ENCODE results near the gene CARS1.

CARS1 gene

DNA sequence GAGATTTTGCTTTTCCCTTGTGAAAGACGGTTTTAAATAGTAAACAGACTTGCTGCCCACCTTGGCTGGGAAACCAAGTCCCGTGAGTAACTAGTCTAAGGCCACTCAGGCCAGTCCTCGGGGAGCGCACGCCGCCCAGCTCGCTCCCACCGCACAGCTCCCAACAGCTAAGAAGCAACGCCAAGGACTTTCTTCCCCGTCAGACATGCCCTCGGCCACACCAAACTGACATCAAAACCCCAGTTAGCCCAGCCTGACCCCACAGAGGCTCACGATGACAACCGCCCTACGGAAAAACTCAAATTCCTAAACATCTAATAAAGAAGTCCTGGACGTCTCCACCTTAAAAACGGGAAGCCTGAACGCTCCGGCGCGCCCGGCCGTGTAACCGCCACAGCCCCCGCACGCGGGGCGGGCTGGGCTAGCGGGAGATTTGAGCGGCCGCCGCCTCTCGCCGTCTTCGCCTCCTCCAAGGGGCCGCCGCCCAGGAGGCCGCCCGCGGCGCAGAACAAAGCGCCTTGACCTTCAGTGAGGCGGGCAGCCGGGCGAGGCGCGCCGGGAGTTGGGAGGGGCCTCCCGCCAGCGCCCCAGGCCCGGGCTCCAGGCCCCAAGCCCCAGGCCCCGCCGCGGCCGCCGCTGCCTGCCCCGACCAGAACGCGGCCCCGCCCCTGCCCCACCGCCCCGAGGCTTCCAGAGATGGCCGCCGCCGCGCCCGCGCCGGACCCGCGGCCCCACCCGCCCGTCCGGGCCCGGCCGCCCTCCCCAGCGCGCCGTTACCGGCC is 65.6 kb downstream of the CARS1 start:
- no peak overlapping the region for H2AFZ ChIP-seq (ENCODE audit: low read depth, low read length)
- H3K4me1 ChIP-seq (ENCODE audit: insufficient read depth, low read length) = peaks cover 32% of the 10 kb centered on the region
- H3K36me3 ChIP-seq (ENCODE audit: insufficient read depth, low read length) = peaks cover 8% of the 10 kb centered on the region
- peak overlapping the region; percentile 75 for H3K4me3 ChIP-seq (ENCODE audit: low read length)
- H3K27me3 ChIP-seq (ENCODE audit: insufficient read depth, low read length) = no peaks in the 10 kb centered on the region
- H3K9me3 ChIP-seq (ENCODE audit: low read length) = no peaks in the 10 kb centered on the region

- Histone ChIP-seq H3K36me3 (ENCODE audit: insufficient read depth, low read length) (peaks cover 8% of the 10 kb centered on the region), H2AFZ (ENCODE audit: low read depth, low read length) (no peak overlapping the region), H3K4me1 (ENCODE audit: insufficient read depth, low read length) (peaks cover 32% of the 10 kb centered on the region), H3K9me3 (ENCODE audit: low read length) (no peaks in the 10 kb centered on the region), H3K4me3 (ENCODE audit: low read length) (peak overlapping the region; percentile 75), H3K27me3 (ENCODE audit: insufficient read depth, low read length) (no peaks in the 10 kb centered on the region)
Observed at GRCh38 chr11:2990617-2991451, 66.4 kb downstream of the CARS1 start.

GRCh38 chr11:2989551-2989950 is 67.7 kb downstream of the CARS1 start:
- H3K36me3 ChIP-seq (ENCODE audit: insufficient read depth, low read length) = peaks cover 13% of the 10 kb centered on the region
- peak overlapping the region; percentile 75 for H3K4me3 ChIP-seq (ENCODE audit: low read length)
- H3K9me3 ChIP-seq (ENCODE audit: low read length) = no peaks in the 10 kb centered on the region
- no peaks in the 10 kb centered on the region for H3K27me3 ChIP-seq (ENCODE audit: insufficient read depth, low read length)
- no peak overlapping the region for H2AFZ ChIP-seq (ENCODE audit: low read depth, low read length)
- peaks cover 32% of the 10 kb centered on the region for H3K4me1 ChIP-seq (ENCODE audit: insufficient read depth, low read length)

- no peaks in the 10 kb centered on the region for H3K9me3 ChIP-seq (ENCODE audit: low read length)
- H3K27me3 ChIP-seq (ENCODE audit: insufficient read depth, low read length) = no peaks in the 10 kb centered on the region
- peak overlapping the region; percentile 75 for H3K4me3 ChIP-seq (ENCODE audit: low read length)
- H3K4me1 ChIP-seq (ENCODE audit: insufficient read depth, low read length) = peaks cover 32% of the 10 kb centered on the region
- H3K36me3 ChIP-seq (ENCODE audit: insufficient read depth, low read length) = peaks cover 15% of the 10 kb centered on the region
- no peak overlapping the region for H2AFZ ChIP-seq (ENCODE audit: low read depth, low read length)
Observed at GRCh38 chr11:2989006-2989405, 68.2 kb downstream of the CARS1 start.

GRCh38 chr11:2987881-2988861 is 69.1 kb downstream of the CARS1 start:
- H3K9me3 ChIP-seq (ENCODE audit: low read length) = no peaks in the 10 kb centered on the region
- no peak overlapping the region for H2AFZ ChIP-seq (ENCODE audit: low read depth, low read length)
- peaks cover 32% of the 10 kb centered on the region for H3K4me1 ChIP-seq (ENCODE audit: insufficient read depth, low read length)
- H3K4me3 ChIP-seq (ENCODE audit: low read length) = peak overlapping the region; percentile 75
- no peaks in the 10 kb centered on the region for H3K27me3 ChIP-seq (ENCODE audit: insufficient read depth, low read length)
- peaks cover 19% of the 10 kb centered on the region for H3K36me3 ChIP-seq (ENCODE audit: insufficient read depth, low read length)

DNA sequence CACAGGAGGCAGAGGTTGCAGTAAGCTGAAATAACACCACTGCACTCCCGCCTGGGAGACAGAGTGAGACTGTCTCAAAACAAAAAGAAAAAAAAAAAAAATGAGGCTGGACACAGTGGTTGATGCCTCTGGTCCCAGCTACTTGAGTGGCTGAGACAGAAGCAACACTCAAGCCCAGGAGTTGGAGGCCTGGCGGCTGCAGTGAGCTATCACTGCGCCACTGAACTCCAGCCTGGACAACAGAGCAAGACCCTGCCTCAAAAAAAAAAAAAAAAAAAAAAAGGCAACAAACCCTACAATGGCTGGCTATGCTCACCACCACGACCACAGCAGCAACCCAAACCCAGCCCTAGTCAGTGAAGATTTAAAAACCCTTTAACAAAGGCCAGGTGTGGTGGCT is 73.3 kb downstream of the CARS1 start:
- no peak overlapping the region for H2AFZ ChIP-seq (ENCODE audit: low read depth, low read length)
- H3K9me3 ChIP-seq (ENCODE audit: low read length) = no peaks in the 10 kb centered on the region
- peaks cover 12% of the 10 kb centered on the region for H3K4me1 ChIP-seq (ENCODE audit: insufficient read depth, low read length)
- H3K36me3 ChIP-seq (ENCODE audit: insufficient read depth, low read length) = peaks cover 23% of the 10 kb centered on the region
- no peaks in the 10 kb centered on the region for H3K27me3 ChIP-seq (ENCODE audit: insufficient read depth, low read length)
- H3K4me3 ChIP-seq (ENCODE audit: low read length) = no peak overlapping the region

DNA sequence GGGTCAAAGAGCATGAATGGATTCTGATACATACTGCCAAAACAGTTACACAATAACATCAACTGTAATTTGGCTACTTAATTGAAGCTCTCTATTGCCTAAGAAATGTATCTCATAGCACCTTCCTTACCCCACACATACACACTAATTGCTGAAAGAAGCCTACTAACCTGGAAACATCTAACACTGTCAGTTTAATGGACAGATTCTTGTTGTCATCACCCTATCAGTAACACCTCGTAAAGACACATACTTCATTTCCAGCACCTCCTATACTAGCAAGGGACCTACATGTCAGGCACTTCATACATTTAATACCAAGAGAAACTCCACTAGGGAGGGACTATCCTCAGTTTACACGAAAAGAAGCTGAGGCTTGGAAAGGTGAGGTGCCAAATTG is 75.0 kb downstream of the CARS1 start:
- no peak overlapping the region for H2AFZ ChIP-seq (ENCODE audit: low read depth, low read length)
- H3K27me3 ChIP-seq (ENCODE audit: insufficient read depth, low read length) = no peaks in the 10 kb centered on the region
- H3K4me3 ChIP-seq (ENCODE audit: low read length) = no peak overlapping the region
- peaks cover 37% of the 10 kb centered on the region for H3K36me3 ChIP-seq (ENCODE audit: insufficient read depth, low read length)
- H3K9me3 ChIP-seq (ENCODE audit: low read length) = no peaks in the 10 kb centered on the region
- no peaks in the 10 kb centered on the region for H3K4me1 ChIP-seq (ENCODE audit: insufficient read depth, low read length)

GRCh38 chr11:2981130-2981529 is 76.1 kb downstream of the CARS1 start:
- H3K4me3 ChIP-seq (ENCODE audit: low read length) = no peak overlapping the region
- H2AFZ ChIP-seq (ENCODE audit: low read depth, low read length) = no peak overlapping the region
- no peaks in the 10 kb centered on the region for H3K9me3 ChIP-seq (ENCODE audit: low read length)
- H3K4me1 ChIP-seq (ENCODE audit: insufficient read depth, low read length) = no peaks in the 10 kb centered on the region
- H3K36me3 ChIP-seq (ENCODE audit: insufficient read depth, low read length) = peaks cover 42% of the 10 kb centered on the region
- H3K27me3 ChIP-seq (ENCODE audit: insufficient read depth, low read length) = no peaks in the 10 kb centered on the region

GRCh38 chr11:2980168-2980840 is 76.9 kb downstream of the CARS1 start:
- H2AFZ ChIP-seq (ENCODE audit: low read depth, low read length) = no peak overlapping the region
- no peaks in the 10 kb centered on the region for H3K9me3 ChIP-seq (ENCODE audit: low read length)
- H3K4me1 ChIP-seq (ENCODE audit: insufficient read depth, low read length) = no peaks in the 10 kb centered on the region
- peaks cover 50% of the 10 kb centered on the region for H3K36me3 ChIP-seq (ENCODE audit: insufficient read depth, low read length)
- H3K4me3 ChIP-seq (ENCODE audit: low read length) = no peak overlapping the region
- H3K27me3 ChIP-seq (ENCODE audit: insufficient read depth, low read length) = no peaks in the 10 kb centered on the region

DNA sequence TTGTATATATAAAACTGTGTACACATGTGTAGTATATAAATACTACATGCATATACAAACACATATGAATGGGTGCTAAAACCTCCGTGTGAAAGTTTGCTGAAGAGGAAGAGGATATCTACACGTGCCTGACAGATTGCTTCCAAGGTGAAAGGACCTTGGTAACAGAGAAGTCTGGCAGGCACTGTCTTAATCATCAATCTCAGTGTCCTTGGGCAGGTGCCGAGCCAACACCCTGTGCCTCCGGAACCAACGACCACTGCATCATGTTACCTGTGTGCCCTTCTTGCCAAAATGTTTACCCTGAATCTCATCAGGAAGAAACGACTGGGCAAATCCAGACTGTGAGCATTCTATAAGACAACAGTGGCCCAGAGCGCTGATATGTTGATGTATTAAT is 80.1 kb downstream of the CARS1 start:
- Histone ChIP-seq H3K4me3 (ENCODE audit: low read length) (no peak overlapping the region), H3K4me1 (ENCODE audit: insufficient read depth, low read length) (no peaks in the 10 kb centered on the region), H3K27me3 (ENCODE audit: insufficient read depth, low read length) (no peaks in the 10 kb centered on the region), H3K36me3 (ENCODE audit: insufficient read depth, low read length) (peaks cover 71% of the 10 kb centered on the region), H3K9me3 (ENCODE audit: low read length) (no peaks in the 10 kb centered on the region), H2AFZ (ENCODE audit: low read depth, low read length) (no peak overlapping the region)

DNA sequence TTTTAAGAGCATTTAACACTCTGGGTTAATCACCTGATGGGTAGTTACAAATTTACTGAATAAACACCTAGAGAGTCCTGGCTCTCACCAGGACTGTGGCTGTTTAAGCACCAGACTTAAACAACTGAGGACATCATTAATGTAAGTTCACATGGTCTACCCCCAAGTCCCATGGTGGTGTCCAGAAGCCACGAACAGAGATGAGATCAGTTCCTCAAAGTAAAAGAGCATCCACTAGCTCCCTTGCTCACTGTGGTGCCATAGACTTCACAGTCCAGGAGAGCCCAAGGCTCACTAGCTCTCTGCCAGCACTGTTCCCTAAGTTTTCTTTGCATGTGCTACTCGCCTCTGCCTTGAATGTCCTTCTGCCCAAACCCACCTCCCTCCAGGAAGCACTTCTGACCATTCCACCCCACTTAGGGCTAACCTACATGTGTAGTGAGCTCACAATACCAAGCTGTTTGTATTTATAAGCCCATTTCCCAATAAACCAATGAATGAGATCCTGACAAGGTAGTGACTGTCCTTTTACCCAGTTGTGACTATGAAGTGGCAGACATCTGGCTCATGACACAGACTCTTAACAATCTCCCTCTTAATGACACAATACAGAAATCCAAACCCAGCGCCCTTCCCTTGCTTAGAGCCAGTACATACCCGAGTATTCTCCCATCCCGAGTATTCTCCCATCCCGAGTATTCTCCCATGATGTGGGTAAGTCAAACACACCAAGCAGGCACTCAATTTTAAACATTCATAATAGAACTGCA is 80.7 kb downstream of the CARS1 start:
- Histone ChIP-seq H2AFZ (ENCODE audit: low read depth, low read length) (no peak overlapping the region), H3K9me3 (ENCODE audit: low read length) (no peaks in the 10 kb centered on the region), H3K27me3 (ENCODE audit: insufficient read depth, low read length) (no peaks in the 10 kb centered on the region), H3K4me1 (ENCODE audit: insufficient read depth, low read length) (no peaks in the 10 kb centered on the region), H3K4me3 (ENCODE audit: low read length) (no peak overlapping the region), H3K36me3 (ENCODE audit: insufficient read depth, low read length) (peaks cover 77% of the 10 kb centered on the region)

DNA sequence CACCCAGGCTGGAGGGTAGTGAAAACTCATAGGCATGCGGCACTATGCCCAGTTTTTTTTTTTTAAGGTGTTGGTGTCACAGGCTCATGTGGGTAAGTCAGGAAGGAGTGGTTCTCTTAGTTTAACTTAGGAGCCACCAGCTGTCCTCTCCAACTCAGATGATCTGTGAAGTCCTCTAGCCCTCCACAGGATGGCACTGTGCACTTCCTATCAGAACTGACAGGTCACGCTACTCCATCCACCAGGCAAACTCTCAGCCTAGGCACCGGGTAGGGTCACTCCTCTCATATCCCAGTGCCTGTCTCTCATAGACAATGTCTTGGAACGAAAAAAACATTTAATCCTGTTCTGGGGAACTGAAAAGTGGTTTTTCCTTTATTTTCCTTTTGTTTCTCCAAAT is 81.6 kb downstream of the CARS1 start:
- H3K4me3 ChIP-seq (ENCODE audit: low read length) = no peak overlapping the region
- no peaks in the 10 kb centered on the region for H3K9me3 ChIP-seq (ENCODE audit: low read length)
- H3K27me3 ChIP-seq (ENCODE audit: insufficient read depth, low read length) = no peaks in the 10 kb centered on the region
- H3K4me1 ChIP-seq (ENCODE audit: insufficient read depth, low read length) = no peaks in the 10 kb centered on the region
- H2AFZ ChIP-seq (ENCODE audit: low read depth, low read length) = no peak overlapping the region
- H3K36me3 ChIP-seq (ENCODE audit: insufficient read depth, low read length) = peaks cover 84% of the 10 kb centered on the region

All from neuron (in vitro differentiated cells).